Skeletal muscle satellite cell (primary cell): Measurements from ENCODE around the gene COL25A1.

Experiments
- H3K27me3 ChIP-seq: 2 replicates; pipeline ENCODE4 v1.7.0; 2013; ENCODE audit warnings: low read length; ENCODE audit not compliant: control insufficient read depth, insufficient read depth
- H3K36me3 ChIP-seq: 2 replicates; pipeline ENCODE4 v1.7.0; 2013; ENCODE audit warnings: mild to moderate bottlenecking, control low read depth, low read length; ENCODE audit not compliant: insufficient read depth
- H3K4me1 ChIP-seq: 2 replicates; pipeline ENCODE4 v1.7.0; 2013; ENCODE audit warnings: low read length; ENCODE audit not compliant: control insufficient read depth, insufficient read depth
- H3K4me2 ChIP-seq: 2 replicates; pipeline ENCODE4 v1.7.0; 2013; ENCODE audit warnings: mild to moderate bottlenecking, low read length
- H3K4me3 ChIP-seq: 2 replicates; pipeline ENCODE4 v1.7.0; 2013; ENCODE audit warnings: low read length
- H3K9ac ChIP-seq: 2 replicates; pipeline ENCODE4 v1.7.0; 2013; ENCODE audit warnings: mild to moderate bottlenecking, low read depth, low read length, moderate library complexity
- H3K9me3 ChIP-seq: replicated peaks from 2 replicates; pipeline ENCODE4 v1.7.0; 2013; ENCODE audit warnings: mild to moderate bottlenecking, control low read depth, low read length

The COL25A1 gene

DNA sequence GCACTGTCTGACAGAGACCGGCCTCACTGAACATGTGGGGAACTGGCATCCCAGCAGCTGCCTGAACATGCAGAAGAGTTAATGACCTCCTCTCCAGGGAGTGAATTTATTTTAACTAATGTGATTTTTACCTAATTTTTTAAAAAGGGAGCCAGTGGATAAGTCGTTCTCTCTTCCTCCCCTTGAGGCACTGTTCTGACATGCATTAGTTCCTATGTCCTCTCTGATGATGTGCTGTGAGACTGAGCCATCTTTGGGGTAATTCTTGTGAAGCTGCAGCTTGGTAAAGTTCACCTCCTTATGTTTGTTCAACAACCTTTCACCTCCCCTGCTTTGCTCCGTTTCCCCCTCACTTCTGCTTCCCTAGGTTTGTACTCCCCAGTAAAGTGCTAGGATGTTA, 139.7 kb downstream of the COL25A1 start:
- no peak overlapping the region for H3K4me3 ChIP-seq
- no peaks in the 10 kb centered on the region for H3K36me3 ChIP-seq
- H3K4me1 ChIP-seq = no peaks in the 10 kb centered on the region
- H3K27me3 ChIP-seq = no peaks in the 10 kb centered on the region
- no peak overlapping the region for H3K9ac ChIP-seq
- no peak overlapping the region for H3K4me2 ChIP-seq
- H3K9me3 ChIP-seq = no peaks in the 10 kb centered on the region

- no peak overlapping the region for H3K4me2 ChIP-seq
- no peaks in the 10 kb centered on the region for H3K27me3 ChIP-seq
- no peaks in the 10 kb centered on the region for H3K9me3 ChIP-seq
- H3K4me1 ChIP-seq = no peaks in the 10 kb centered on the region
- H3K9ac ChIP-seq = no peak overlapping the region
- no peaks in the 10 kb centered on the region for H3K36me3 ChIP-seq
- H3K4me3 ChIP-seq = no peak overlapping the region
These were observed 142.0 kb downstream of the COL25A1 start for GRCh38 chr4:109160494-109160893.

DNA sequence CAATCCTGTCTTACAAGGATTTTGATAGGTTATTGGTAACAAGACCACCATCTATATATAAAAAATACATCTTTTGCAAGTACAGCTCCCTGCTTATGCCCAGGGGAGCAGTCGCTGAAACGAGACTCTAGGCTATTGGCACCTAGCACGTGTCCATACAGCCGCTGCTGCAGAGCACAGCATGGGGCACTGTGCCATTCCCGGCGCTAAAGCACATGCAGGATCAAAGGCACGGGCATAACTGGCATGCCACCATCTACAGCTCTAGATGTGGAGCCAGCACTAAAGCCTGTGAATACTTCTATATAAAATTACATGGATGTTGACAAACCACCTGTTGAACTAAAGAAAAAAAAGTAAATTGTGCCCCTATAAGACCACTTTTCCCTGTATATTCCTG, 144.8 kb downstream of the COL25A1 start:
- Histone ChIP-seq H3K36me3 (no peaks in the 10 kb centered on the region), H3K9me3 (no peaks in the 10 kb centered on the region), H3K4me1 (no peaks in the 10 kb centered on the region), H3K4me3 (no peak overlapping the region), H3K4me2 (no peak overlapping the region), H3K9ac (no peak overlapping the region), H3K27me3 (no peaks in the 10 kb centered on the region)

DNA sequence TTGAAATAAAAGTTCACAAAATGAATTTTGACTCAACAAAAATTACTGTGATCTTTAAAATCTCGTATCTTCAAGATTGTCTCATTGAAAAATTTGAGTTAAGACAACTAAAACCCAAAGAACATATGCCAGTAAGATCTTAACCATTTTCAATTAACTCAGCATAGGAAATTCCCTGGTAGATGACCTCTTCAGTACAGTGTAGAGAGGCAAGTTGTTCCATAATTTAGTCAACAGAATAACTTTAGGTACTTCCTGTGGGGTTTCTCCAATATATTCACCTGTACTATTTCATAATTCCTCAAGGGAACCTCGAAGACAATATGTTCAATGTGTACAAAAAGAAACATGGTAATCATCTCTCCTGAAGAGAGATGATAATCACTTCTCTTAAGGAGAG, 145.3 kb downstream of the COL25A1 start:
- H3K9me3 ChIP-seq = no peaks in the 10 kb centered on the region
- no peak overlapping the region for H3K4me2 ChIP-seq
- no peaks in the 10 kb centered on the region for H3K4me1 ChIP-seq
- no peaks in the 10 kb centered on the region for H3K27me3 ChIP-seq
- no peak overlapping the region for H3K4me3 ChIP-seq
- no peak overlapping the region for H3K9ac ChIP-seq
- no peaks in the 10 kb centered on the region for H3K36me3 ChIP-seq

- Histone ChIP-seq H3K4me3 (no peak overlapping the region), H3K4me2 (no peak overlapping the region), H3K27me3 (no peaks in the 10 kb centered on the region), H3K9ac (no peak overlapping the region), H3K9me3 (no peaks in the 10 kb centered on the region), H3K36me3 (no peaks in the 10 kb centered on the region), H3K4me1 (no peaks in the 10 kb centered on the region)
These were observed 146.1 kb downstream of the COL25A1 start for GRCh38 chr4:109156356-109156755.

- Histone ChIP-seq H3K9me3 (no peaks in the 10 kb centered on the region), H3K4me1 (no peaks in the 10 kb centered on the region), H3K4me3 (no peak overlapping the region), H3K27me3 (no peaks in the 10 kb centered on the region), H3K4me2 (no peak overlapping the region), H3K36me3 (no peaks in the 10 kb centered on the region), H3K9ac (no peak overlapping the region)
These were observed 146.7 kb downstream of the COL25A1 start for GRCh38 chr4:109155682-109156283.

GRCh38 chr4:109155084-109155483, 147.4 kb downstream of the COL25A1 start:
- no peak overlapping the region for H3K4me2 ChIP-seq
- no peak overlapping the region for H3K4me3 ChIP-seq
- H3K4me1 ChIP-seq = no peaks in the 10 kb centered on the region
- no peaks in the 10 kb centered on the region for H3K27me3 ChIP-seq
- no peaks in the 10 kb centered on the region for H3K9me3 ChIP-seq
- H3K36me3 ChIP-seq = no peaks in the 10 kb centered on the region
- no peak overlapping the region for H3K9ac ChIP-seq

DNA sequence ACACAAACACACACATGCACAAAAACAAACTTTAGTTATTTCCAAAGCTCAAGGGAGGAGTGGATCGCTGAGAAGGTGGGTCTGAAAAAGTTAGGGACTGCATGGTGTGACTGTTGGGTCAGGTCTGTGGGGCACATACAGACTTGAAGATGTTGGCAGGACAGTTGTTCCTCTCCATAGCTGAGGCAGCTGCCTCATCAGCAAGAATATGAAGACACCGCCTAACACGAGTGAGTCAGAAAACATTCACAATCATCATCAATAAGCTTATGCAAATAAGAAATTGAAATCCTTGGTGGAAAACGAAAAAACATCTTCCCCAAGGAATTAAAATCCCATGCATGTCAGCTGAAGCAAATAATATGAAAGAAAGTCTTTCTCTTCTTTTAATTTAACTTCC, 148.0 kb downstream of the COL25A1 start:
- H3K9me3 ChIP-seq = no peaks in the 10 kb centered on the region
- no peak overlapping the region for H3K4me3 ChIP-seq
- H3K4me2 ChIP-seq = no peak overlapping the region
- H3K27me3 ChIP-seq = no peaks in the 10 kb centered on the region
- H3K9ac ChIP-seq = no peak overlapping the region
- no peaks in the 10 kb centered on the region for H3K4me1 ChIP-seq
- no peaks in the 10 kb centered on the region for H3K36me3 ChIP-seq

DNA sequence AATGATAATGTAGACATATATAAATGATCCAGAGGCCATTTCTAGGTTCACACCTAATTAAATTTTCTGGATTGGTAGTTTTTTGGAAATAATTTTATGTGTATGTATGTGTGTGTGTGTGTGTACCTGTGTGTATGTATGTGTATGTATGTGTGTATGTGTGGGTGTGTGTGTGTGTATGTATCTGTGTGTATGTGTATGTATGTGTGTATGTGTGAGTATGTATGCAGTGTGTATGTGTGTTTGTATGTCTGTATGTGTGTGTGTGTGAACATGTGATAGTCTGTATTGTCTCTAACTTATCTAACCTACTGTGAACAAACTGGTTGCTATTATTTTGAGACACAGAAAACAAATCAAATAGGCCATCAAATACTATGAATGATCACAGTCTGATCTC, 152.6 kb downstream of the COL25A1 start:
- H3K9me3 ChIP-seq = no peaks in the 10 kb centered on the region
- H3K9ac ChIP-seq = no peak overlapping the region
- no peaks in the 10 kb centered on the region for H3K36me3 ChIP-seq
- no peaks in the 10 kb centered on the region for H3K27me3 ChIP-seq
- H3K4me2 ChIP-seq = no peak overlapping the region
- H3K4me3 ChIP-seq = no peak overlapping the region
- no peaks in the 10 kb centered on the region for H3K4me1 ChIP-seq

DNA sequence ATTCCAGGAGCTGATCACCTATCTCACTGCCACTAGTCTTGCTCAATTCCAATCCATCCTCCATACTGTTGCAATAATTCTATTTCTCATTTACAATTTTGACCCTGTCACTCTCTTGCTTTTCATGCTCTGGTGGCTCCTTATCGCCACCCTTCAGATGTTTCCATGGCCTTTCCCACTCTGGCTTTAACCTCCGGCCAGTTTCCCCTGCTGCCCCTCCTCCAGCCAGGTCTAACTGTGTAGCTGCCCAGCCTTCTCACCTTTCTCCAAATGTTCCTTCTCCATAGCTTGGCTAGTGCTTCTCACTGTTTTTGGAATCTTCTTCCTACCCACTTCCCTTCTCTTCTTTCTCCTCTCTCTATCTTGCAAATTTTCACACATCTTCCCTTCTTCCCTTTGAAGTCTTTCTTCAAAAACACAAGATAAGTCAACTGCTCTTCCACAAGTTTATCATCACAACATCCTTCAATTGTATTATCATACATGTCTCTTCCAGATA, 153.8 kb downstream of the COL25A1 start:
- Histone ChIP-seq H3K9ac (no peak overlapping the region), H3K4me2 (no peak overlapping the region), H3K27me3 (no peaks in the 10 kb centered on the region), H3K4me3 (no peak overlapping the region), H3K4me1 (no peaks in the 10 kb centered on the region), H3K36me3 (no peaks in the 10 kb centered on the region), H3K9me3 (no peaks in the 10 kb centered on the region)

DNA sequence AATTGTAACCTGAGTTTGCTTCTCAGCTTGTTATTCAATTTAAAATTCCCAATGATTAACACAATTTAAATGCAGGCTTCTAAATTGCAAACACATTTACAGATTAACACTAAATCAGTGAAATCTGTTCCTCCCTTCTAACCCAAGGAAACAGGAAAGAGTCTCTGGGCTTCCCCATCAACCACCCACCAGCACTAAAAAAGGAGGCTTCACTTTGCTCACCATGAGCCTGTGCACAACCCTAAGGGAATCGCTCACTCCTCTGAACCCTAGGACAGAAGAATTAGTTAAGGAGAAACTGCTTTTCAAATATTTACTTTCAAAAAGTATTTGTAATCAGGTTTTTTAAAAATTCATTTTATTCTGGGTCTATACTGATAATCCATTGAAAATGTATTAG, 155.3 kb downstream of the COL25A1 start:
- H3K4me2 ChIP-seq = no peak overlapping the region
- no peak overlapping the region for H3K4me3 ChIP-seq
- H3K9me3 ChIP-seq = no peaks in the 10 kb centered on the region
- H3K36me3 ChIP-seq = no peaks in the 10 kb centered on the region
- H3K27me3 ChIP-seq = no peaks in the 10 kb centered on the region
- no peaks in the 10 kb centered on the region for H3K4me1 ChIP-seq
- no peak overlapping the region for H3K9ac ChIP-seq

DNA sequence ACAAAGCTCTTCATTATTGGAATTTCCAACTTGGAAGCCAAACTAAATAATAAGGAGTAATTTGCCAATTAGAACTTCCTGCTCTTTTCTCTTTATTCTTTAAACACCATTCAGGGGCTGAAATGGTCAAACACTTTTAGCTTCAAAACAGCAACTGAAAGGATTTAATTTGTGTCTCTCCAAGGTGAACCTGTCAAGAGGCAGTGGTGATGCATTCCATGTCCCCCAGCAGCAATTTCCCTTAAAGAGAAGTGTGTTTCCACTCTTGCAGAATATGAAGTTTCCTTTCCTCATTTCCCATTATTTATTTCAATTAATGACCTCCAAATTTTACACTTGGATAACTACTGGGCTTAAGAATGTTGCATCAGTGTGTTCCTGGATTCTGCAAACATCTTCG, 156.0 kb downstream of the COL25A1 start:
- Histone ChIP-seq H3K4me2 (no peak overlapping the region), H3K4me1 (no peaks in the 10 kb centered on the region), H3K27me3 (no peaks in the 10 kb centered on the region), H3K36me3 (no peaks in the 10 kb centered on the region), H3K9me3 (no peaks in the 10 kb centered on the region), H3K4me3 (no peak overlapping the region), H3K9ac (no peak overlapping the region)
